HepG2 (cell line): ENCODE results near the gene YWHAQ.

Source experiments
- ATM ChIP-seq: fragments of 450-650 bp; IDR thresholded peaks from 2 replicates; pipeline ENCODE4 v1.7.1; 2017; ENCODE audit warnings: mild to moderate bottlenecking, borderline replicate concordance
- EED ChIP-seq: sonication (generic); formaldehyde crosslinking; IDR thresholded peaks from 2 replicates; pipeline ENCODE4 v1.5.0; 2020; ENCODE audit warnings: mild to moderate bottlenecking, missing genetic modification reagents
- ZBTB1 ChIP-seq: sonication (generic); formaldehyde crosslinking; IDR thresholded peaks from 2 replicates; pipeline ENCODE4 v1.4.0; 2020; ENCODE audit warnings: missing genetic modification reagents, borderline replicate concordance
- ZNF3 ChIP-seq: IDR thresholded peaks from 2 replicates; pipeline ENCODE4 v1.7.0; 2017; ENCODE audit warnings: inconsistent platforms
- ZNF569 ChIP-seq: sonication (generic); formaldehyde crosslinking; IDR thresholded peaks from 2 replicates; pipeline ENCODE4 v1.5.0; 2020; ENCODE audit warnings: mild to moderate bottlenecking, missing genetic modification reagents, moderate library complexity, borderline replicate concordance
- TF ChIP-seq, protein P1 (sequence below): IDR thresholded peaks from 2 replicates; pipeline ENCODE4 v1.6.1; 2016; ENCODE audit warnings: low read depth, borderline replicate concordance
- TF ChIP-seq, protein P2 (sequence below): sonication (generic); formaldehyde crosslinking; IDR thresholded peaks from 2 replicates; pipeline ENCODE4 v1.9.0; 2021; ENCODE audit warnings: missing genetic modification reagents, borderline replicate concordance

DNA sequence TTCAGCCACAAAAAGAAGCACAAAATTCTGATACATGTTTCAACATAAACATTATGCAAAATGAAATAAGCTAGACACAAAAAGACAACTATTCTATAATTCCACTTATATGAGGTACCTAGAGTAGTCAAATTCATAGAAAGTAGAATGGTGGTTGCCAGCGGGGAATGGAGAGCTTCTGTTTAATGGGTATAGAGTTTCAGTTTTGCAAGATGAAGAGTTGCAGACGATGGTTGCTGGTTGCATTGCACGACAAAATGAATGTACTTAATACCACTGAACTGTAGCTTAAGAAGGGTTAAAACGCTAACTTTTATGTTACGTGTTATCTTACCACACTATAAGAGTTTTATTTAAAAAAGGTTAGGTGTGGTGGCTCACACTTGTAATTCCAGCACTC lies 13.5 kb downstream of the YWHAQ start:
- TF ChIP-seq, protein P1, sequence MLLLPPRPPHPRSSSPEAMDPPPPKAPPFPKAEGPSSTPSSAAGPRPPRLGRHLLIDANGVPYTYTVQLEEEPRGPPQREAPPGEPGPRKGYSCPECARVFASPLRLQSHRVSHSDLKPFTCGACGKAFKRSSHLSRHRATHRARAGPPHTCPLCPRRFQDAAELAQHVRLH (CRISPR knock-in tag) = no peak
- TF ChIP-seq ZNF3 = no peak
- TF ChIP-seq ZBTB1 (CRISPR knock-in tag) = no peak
- TF ChIP-seq ATM = no peak
- TF ChIP-seq, protein P2, sequence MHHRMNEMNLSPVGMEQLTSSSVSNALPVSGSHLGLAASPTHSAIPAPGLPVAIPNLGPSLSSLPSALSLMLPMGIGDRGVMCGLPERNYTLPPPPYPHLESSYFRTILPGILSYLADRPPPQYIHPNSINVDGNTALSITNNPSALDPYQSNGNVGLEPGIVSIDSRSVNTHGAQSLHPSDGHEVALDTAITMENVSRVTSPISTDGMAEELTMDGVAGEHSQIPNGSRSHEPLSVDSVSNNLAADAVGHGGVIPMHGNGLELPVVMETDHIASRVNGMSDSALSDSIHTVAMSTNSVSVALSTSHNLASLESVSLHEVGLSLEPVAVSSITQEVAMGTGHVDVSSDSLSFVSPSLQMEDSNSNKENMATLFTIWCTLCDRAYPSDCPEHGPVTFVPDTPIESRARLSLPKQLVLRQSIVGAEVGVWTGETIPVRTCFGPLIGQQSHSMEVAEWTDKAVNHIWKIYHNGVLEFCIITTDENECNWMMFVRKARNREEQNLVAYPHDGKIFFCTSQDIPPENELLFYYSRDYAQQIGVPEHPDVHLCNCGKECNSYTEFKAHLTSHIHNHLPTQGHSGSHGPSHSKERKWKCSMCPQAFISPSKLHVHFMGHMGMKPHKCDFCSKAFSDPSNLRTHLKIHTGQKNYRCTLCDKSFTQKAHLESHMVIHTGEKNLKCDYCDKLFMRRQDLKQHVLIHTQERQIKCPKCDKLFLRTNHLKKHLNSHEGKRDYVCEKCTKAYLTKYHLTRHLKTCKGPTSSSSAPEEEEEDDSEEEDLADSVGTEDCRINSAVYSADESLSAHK (CRISPR knock-in tag) = no peak
- no peak for TF ChIP-seq EED
- no peak for TF ChIP-seq ZNF569 (CRISPR knock-in tag)
